GM23338 (cell line): ENCODE data around the gene SOS1. TPM values are rescaled to one million over a fixed set of nuclear protein-coding genes. Genes with fewer than 3 reads are reported as not detected.

ENCODE experiments used
- ATAC-seq: fragments of 200-7000 bp; cut with Tn5 transposase; 3 replicates; pipeline ENCODE4 v1.9.1; 2020
- DNase-seq: peaks from one replicate; pipeline ENCODE4 v3.0.0-alpha.2; 2015; ENCODE audit warnings: low spot score
- H2AFZ ChIP-seq: fragments of 200-600 bp; sonication (generic); 2 replicates; pipeline ENCODE4 v1.8.0; 2016; ENCODE audit warnings: antibody characterized with exemption, mild to moderate bottlenecking, moderate library complexity
- H3F3A ChIP-seq: fragments of 200-600 bp; sonication (generic); replicated peaks from 2 replicates; pipeline ENCODE4 v1.8.0; 2017; ENCODE audit warnings: antibody characterized with exemption, mixed run types, low read depth
- H3K27ac ChIP-seq: fragments of 200-600 bp; sonication (generic); 2 replicates; pipeline ENCODE4 v1.6.1; 2016; ENCODE audit warnings: low read depth
- H3K27me3 ChIP-seq: fragments of 200-600 bp; sonication (generic); 2 replicates; pipeline ENCODE4 v1.8.0; 2016; ENCODE audit warnings: mild to moderate bottlenecking, mixed run types, moderate library complexity; ENCODE audit not compliant: insufficient read depth
- H3K36me3 ChIP-seq: fragments of 200-600 bp; sonication (generic); 2 replicates; pipeline ENCODE4 v1.8.0; 2016; ENCODE audit warnings: mild to moderate bottlenecking; ENCODE audit not compliant: insufficient read depth
- H3K4me1 ChIP-seq: fragments of 200-600 bp; sonication (generic); 2 replicates; pipeline ENCODE4 v1.8.0; 2016; ENCODE audit warnings: mild to moderate bottlenecking, moderate library complexity; ENCODE audit not compliant: insufficient read depth
- H3K4me2 ChIP-seq: fragments of 200-600 bp; sonication (generic); 2 replicates; pipeline ENCODE4 v1.7.1; 2017; ENCODE audit warnings: mixed run types
- H3K4me3 ChIP-seq: fragments of 200-600 bp; sonication (generic); 2 replicates; pipeline ENCODE4 v1.6.1; 2016; ENCODE audit warnings: mixed run types
- H3K79me2 ChIP-seq: fragments of 200-600 bp; sonication (generic); replicated peaks from 2 replicates; pipeline ENCODE4 v1.8.0; 2017; ENCODE audit warnings: mild to moderate bottlenecking; ENCODE audit not compliant: insufficient read depth
- H3K9me2 ChIP-seq: fragments of 200-600 bp; sonication (generic); 2 replicates; pipeline ENCODE4 v1.8.0; 2017; ENCODE audit not compliant: insufficient read depth
- H4K20me1 ChIP-seq: fragments of 200-600 bp; sonication (generic); replicated peaks from 2 replicates; pipeline ENCODE4 v1.8.0; 2017; ENCODE audit warnings: mild to moderate bottlenecking; ENCODE audit not compliant: insufficient read depth
- H3K27ac Mint-ChIP-seq: 2 replicates; pipeline ENCODE4 v1.8.0; 2020; ENCODE audit warnings: inconsistent platforms, mild to moderate bottlenecking, moderate library complexity, mixed read lengths
- H3K27me3 Mint-ChIP-seq: 3 replicates; pipeline ENCODE4 v1.8.0; 2022; ENCODE audit warnings: low read depth, mild to moderate bottlenecking, moderate library complexity, mixed read lengths, inconsistent platforms; ENCODE audit not compliant: insufficient read depth, poor library complexity
- H3K36me3 Mint-ChIP-seq: 3 replicates; pipeline ENCODE4 v1.8.0; 2021; ENCODE audit warnings: low read depth, mild to moderate bottlenecking, inconsistent platforms, moderate library complexity, mixed read lengths
- H3K4me1 Mint-ChIP-seq: 3 replicates; pipeline ENCODE4 v1.8.0; 2020; ENCODE audit warnings: mild to moderate bottlenecking, inconsistent platforms, mixed read lengths
- H3K4me3 Mint-ChIP-seq: 3 replicates; pipeline ENCODE4 v1.8.0; 2021; ENCODE audit warnings: moderate library complexity, mild to moderate bottlenecking, inconsistent platforms, mixed read lengths
- H3K9me3 Mint-ChIP-seq: 3 replicates; pipeline ENCODE4 v1.8.0; 2020; ENCODE audit warnings: moderate library complexity, mild to moderate bottlenecking, inconsistent platforms, mixed read lengths
- CTCF ChIP-seq, 2 experiments: fragments of 200-600 bp in 1 of 2; sonication (generic) in 1 of 2; conservative IDR thresholded peaks; 2 replicates each; pipeline versions ENCODE4 v1.5.1 to v1.6.1; 2016 to 2017; ENCODE audit warnings: antibody characterized with exemption in 2 of 2, low read depth in 2 of 2, mild to moderate bottlenecking in 2 of 2, moderate library complexity in 1 of 2
- ETS1 ChIP-seq: IDR thresholded peaks from 2 replicates; pipeline ENCODE4 v1.6.1; 2016; ENCODE audit warnings: antibody characterized with exemption
- EZH2 ChIP-seq: fragments of 200-600 bp; sonication (generic); IDR thresholded peaks from one replicate; pipeline ENCODE4 v1.8.0; 2017; ENCODE audit warnings: antibody characterized with exemption, mild to moderate bottlenecking, low read depth; ENCODE audit not compliant: unreplicated experiment
- NANOG ChIP-seq: IDR thresholded peaks from 2 replicates; pipeline ENCODE4 v1.6.1; 2016; ENCODE audit warnings: antibody characterized with exemption, borderline replicate concordance
- STAT1 ChIP-seq: IDR thresholded peaks from one replicate; pipeline ENCODE4 v1.6.1; 2016; ENCODE audit warnings: antibody characterized with exemption; ENCODE audit not compliant: unreplicated experiment
- ZNF114 ChIP-seq: fragments of 250-450 bp; sonication (Bioruptor Pico); IDR thresholded peaks from 2 replicates; pipeline ENCODE4 v1.5.0; 2020; ENCODE audit warnings: mild to moderate bottlenecking, moderate library complexity
- polyA plus RNA-seq: library from polyadenylated mRNA; unstranded; fragments of >200 nt; fragmentation: Nextera tagmentation; extraction: Ambion mirVana; gene quantifications from 2 replicates; pipeline ENCODE4 v1.2.1, GENCODE V29; 2016
- total RNA-seq: library from RNA; depleted of rRNA; stranded (reverse); fragments of >200 nt; shearing (Covaris generic); gene quantifications from 2 replicates; pipeline ENCODE4 v1.2.3, GENCODE V29; 2014
- TF ChIP-seq, protein P1 (sequence below): fragments of 250-450 bp; sonication (Bioruptor Pico); IDR thresholded peaks from 2 replicates; pipeline ENCODE4 v1.5.0; 2020; ENCODE audit warnings: mild to moderate bottlenecking, moderate library complexity
- TF ChIP-seq, protein P2 (sequence below): IDR thresholded peaks from one replicate; pipeline ENCODE4 v1.6.1; 2018; ENCODE audit warnings: antibody characterized with exemption; ENCODE audit not compliant: unreplicated experiment

The SOS1 gene
- total and polyA plus RNA-seq, 2 experiments from 2014 or later = 13.4 to 21.9 TPM

DNA sequence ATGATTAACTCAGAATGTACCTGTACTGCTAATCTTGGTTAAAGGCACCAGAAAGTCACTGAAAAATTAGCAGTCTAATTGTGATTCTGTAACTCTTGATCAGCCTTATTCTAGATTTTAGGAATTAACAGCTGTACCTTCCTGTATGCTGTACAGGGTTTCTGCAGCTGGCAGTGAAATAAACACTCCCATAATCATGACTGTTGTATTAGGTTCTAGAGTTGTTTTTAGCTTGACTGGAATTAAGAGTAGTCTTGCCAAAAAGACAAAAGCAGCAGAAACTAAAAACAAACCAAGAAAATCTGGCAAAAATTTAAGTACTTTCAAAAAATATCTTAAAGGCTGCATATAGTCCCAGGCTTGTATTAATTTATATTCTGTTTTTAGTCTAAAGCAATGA is 103.5 kb downstream of the SOS1 start (continued):
- TF ChIP-seq NANOG (no peak), ETS1 (no peak)

DNA sequence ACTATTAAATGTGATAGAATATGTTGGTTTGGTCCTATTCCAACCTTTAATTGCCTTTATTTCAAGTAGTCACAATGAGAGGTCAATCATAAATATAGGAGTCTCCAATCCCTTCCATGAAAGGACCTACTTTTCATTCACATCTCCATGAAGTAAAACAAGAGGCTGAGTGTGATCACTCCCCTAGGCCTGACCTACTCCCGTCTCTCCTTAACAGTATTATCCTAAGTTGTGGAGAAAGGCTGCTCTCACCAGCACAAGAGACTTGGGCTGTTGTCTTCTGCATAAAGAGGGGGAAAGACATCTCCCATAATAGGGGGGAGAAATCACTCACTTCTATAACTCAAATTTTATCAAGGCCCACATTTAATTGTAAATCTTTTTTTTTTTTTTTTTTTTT is 105.4 kb downstream of the SOS1 start:
- Histone ChIP-seq H3K27ac (no peak overlapping the region), H3K27me3 (no peaks in the 10 kb centered on the region), H3K9me2 (no peaks in the 10 kb centered on the region), H3K79me2 (no peaks in the 10 kb centered on the region), H2AFZ (no peak overlapping the region), H3K36me3 (peaks cover 4% of the 10 kb centered on the region; the same call in 1 of the 2 replicates), H4K20me1 (no peaks in the 10 kb centered on the region), H3K4me2 (no peak overlapping the region), H3K4me1 (peaks cover 48% of the 10 kb centered on the region), H3F3A (no peaks in the 10 kb centered on the region), H3K4me3 (no peak overlapping the region)
- H3K9me3 Mint-ChIP-seq = no peaks in the 10 kb centered on the region
- ATAC-seq (peak; percentile 84), DNase-seq (no peak)
- no peak overlapping the region for H3K27ac Mint-ChIP-seq
- no peaks in the 10 kb centered on the region; the same call in 1 of the 3 replicates for H3K36me3 Mint-ChIP-seq
- H3K4me3 Mint-ChIP-seq = no peak overlapping the region
- no peak for TF ChIP-seq ZNF114
- H3K27me3 Mint-ChIP-seq = no peaks in the 10 kb centered on the region
- H3K4me1 Mint-ChIP-seq = peaks cover 32% of the 10 kb centered on the region

DNA sequence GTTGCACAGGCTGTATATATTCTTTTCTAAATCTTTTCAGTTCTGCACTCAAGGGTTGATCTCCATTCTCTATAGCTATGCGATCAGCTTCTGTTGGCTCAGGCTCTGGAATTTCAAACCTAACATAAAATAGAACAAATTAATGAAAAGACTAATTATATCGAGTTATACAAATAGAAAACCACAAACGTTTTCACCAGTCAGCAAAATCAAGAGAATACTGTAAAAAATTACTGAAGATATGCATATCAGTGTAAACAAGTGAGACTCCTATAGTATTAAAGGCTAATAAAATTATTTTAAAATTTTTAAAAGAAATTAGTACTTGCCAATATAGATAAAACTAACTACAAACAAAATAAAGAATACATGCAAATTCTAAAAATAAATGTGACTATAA is 107.0 kb downstream of the SOS1 start:
- ATAC-seq (no peak), DNase-seq (no peak)
- H3K4me3 Mint-ChIP-seq = no peak overlapping the region
- Histone ChIP-seq H3K79me2 (no peaks in the 10 kb centered on the region), H4K20me1 (no peaks in the 10 kb centered on the region), H3K4me3 (no peak overlapping the region), H3K27ac (no peak overlapping the region), H2AFZ (no peak overlapping the region), H3K4me2 (no peak overlapping the region), H3F3A (no peaks in the 10 kb centered on the region), H3K9me2 (no peaks in the 10 kb centered on the region), H3K36me3 (peaks cover 4% of the 10 kb centered on the region; the same call in 1 of the 2 replicates), H3K27me3 (no peaks in the 10 kb centered on the region), H3K4me1 (peaks cover 39% of the 10 kb centered on the region)
- H3K36me3 Mint-ChIP-seq = peaks cover 7% of the 10 kb centered on the region
- peaks cover 23% of the 10 kb centered on the region for H3K4me1 Mint-ChIP-seq
- no peaks in the 10 kb centered on the region for H3K9me3 Mint-ChIP-seq
- H3K27ac Mint-ChIP-seq = no peak overlapping the region
- H3K27me3 Mint-ChIP-seq = no peaks in the 10 kb centered on the region
- TF ChIP-seq CTCF (conservative IDR thresholded peaks at IDR 0.05; ENCODE audit: low read depth in 2 of 2) = no peak
- TF ChIP-seq STAT1 = no peak
- TF ChIP-seq ZNF114 = no peak
- TF ChIP-seq, protein P1, sequence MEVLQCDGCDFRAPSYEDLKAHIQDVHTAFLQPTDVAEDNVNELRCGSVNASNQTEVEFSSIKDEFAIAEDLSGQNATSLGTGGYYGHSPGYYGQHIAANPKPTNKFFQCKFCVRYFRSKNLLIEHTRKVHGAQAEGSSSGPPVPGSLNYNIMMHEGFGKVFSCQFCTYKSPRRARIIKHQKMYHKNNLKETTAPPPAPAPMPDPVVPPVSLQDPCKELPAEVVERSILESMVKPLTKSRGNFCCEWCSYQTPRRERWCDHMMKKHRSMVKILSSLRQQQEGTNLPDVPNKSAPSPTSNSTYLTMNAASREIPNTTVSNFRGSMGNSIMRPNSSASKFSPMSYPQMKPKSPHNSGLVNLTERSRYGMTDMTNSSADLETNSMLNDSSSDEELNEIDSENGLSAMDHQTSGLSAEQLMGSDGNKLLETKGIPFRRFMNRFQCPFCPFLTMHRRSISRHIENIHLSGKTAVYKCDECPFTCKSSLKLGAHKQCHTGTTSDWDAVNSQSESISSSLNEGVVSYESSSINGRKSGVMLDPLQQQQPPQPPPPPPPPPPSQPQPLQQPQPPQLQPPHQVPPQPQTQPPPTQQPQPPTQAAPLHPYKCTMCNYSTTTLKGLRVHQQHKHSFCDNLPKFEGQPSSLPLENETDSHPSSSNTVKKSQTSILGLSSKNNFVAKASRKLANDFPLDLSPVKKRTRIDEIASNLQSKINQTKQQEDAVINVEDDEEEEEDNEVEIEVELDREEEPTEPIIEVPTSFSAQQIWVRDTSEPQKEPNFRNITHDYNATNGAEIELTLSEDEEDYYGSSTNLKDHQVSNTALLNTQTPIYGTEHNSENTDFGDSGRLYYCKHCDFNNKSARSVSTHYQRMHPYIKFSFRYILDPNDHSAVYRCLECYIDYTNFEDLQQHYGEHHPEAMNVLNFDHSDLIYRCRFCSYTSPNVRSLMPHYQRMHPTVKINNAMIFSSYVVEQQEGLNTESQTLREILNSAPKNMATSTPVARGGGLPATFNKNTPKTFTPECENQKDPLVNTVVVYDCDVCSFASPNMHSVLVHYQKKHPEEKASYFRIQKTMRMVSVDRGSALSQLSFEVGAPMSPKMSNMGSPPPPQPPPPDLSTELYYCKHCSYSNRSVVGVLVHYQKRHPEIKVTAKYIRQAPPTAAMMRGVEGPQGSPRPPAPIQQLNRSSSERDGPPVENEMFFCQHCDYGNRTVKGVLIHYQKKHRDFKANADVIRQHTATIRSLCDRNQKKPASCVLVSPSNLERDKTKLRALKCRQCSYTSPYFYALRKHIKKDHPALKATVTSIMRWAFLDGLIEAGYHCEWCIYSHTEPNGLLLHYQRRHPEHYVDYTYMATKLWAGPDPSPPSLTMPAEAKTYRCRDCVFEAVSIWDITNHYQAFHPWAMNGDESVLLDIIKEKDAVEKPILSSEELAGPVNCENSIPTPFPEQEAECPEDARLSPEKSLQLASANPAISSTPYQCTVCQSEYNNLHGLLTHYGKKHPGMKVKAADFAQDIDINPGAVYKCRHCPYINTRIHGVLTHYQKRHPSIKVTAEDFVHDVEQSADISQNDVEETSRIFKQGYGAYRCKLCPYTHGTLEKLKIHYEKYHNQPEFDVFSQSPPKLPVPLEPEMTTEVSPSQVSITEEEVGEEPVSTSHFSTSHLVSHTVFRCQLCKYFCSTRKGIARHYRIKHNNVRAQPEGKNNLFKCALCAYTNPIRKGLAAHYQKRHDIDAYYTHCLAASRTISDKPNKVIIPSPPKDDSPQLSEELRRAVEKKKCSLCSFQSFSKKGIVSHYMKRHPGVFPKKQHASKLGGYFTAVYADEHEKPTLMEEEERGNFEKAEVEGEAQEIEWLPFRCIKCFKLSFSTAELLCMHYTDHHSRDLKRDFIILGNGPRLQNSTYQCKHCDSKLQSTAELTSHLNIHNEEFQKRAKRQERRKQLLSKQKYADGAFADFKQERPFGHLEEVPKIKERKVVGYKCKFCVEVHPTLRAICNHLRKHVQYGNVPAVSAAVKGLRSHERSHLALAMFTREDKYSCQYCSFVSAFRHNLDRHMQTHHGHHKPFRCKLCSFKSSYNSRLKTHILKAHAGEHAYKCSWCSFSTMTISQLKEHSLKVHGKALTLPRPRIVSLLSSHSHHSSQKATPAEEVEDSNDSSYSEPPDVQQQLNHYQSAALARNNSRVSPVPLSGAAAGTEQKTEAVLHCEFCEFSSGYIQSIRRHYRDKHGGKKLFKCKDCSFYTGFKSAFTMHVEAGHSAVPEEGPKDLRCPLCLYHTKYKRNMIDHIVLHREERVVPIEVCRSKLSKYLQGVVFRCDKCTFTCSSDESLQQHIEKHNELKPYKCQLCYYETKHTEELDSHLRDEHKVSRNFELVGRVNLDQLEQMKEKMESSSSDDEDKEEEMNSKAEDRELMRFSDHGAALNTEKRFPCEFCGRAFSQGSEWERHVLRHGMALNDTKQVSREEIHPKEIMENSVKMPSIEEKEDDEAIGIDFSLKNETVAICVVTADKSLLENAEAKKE (CRISPR knock-in tag) = no peak
- no peak for TF ChIP-seq EZH2
- TF ChIP-seq, protein P2, sequence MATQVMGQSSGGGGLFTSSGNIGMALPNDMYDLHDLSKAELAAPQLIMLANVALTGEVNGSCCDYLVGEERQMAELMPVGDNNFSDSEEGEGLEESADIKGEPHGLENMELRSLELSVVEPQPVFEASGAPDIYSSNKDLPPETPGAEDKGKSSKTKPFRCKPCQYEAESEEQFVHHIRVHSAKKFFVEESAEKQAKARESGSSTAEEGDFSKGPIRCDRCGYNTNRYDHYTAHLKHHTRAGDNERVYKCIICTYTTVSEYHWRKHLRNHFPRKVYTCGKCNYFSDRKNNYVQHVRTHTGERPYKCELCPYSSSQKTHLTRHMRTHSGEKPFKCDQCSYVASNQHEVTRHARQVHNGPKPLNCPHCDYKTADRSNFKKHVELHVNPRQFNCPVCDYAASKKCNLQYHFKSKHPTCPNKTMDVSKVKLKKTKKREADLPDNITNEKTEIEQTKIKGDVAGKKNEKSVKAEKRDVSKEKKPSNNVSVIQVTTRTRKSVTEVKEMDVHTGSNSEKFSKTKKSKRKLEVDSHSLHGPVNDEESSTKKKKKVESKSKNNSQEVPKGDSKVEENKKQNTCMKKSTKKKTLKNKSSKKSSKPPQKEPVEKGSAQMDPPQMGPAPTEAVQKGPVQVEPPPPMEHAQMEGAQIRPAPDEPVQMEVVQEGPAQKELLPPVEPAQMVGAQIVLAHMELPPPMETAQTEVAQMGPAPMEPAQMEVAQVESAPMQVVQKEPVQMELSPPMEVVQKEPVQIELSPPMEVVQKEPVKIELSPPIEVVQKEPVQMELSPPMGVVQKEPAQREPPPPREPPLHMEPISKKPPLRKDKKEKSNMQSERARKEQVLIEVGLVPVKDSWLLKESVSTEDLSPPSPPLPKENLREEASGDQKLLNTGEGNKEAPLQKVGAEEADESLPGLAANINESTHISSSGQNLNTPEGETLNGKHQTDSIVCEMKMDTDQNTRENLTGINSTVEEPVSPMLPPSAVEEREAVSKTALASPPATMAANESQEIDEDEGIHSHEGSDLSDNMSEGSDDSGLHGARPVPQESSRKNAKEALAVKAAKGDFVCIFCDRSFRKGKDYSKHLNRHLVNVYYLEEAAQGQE = no peak
